ENCODE measurements around the gene MTR.
A peak's percentile ranks its signal among the peaks of the same experiment; 100 is the strongest.

The MTR gene

DNA sequence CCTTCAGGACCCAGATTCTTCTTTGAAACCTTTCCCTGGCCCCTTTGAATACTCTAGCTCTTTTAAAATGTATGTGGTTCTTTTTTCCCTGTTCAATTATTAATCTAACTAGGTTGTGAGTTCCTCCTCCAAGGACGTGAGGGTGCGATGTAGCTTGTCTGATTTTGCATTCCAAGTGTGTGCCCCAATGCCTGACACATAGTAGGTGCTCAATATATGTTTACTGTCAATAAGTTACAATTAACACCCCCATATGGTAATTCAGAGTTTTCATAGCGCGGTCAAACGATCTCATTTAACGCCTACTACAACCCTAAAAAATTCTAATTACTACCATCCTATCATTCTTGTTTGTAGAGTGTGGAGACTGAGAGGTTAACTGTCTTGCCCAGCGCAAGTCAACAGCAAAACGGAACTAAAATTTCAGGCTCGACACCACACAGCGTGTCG lies 482 bp upstream of the MTR start:
- Histone ChIP-seq H3K27ac (peak overlapping the region; percentile 93 to 97), H3K9me3 (no peaks in the 10 kb centered on the region), H3K4me1 (peaks cover 0 to 32% (median 13%) of the 10 kb centered on the region in 4 donors), H3K4me3 (peak overlapping the region; percentile 86 to 89), H3K36me3 (no peaks in the 10 kb centered on the region), H3K27me3 (no peaks in the 10 kb centered on the region)
- TF ChIP-seq, protein P1, sequence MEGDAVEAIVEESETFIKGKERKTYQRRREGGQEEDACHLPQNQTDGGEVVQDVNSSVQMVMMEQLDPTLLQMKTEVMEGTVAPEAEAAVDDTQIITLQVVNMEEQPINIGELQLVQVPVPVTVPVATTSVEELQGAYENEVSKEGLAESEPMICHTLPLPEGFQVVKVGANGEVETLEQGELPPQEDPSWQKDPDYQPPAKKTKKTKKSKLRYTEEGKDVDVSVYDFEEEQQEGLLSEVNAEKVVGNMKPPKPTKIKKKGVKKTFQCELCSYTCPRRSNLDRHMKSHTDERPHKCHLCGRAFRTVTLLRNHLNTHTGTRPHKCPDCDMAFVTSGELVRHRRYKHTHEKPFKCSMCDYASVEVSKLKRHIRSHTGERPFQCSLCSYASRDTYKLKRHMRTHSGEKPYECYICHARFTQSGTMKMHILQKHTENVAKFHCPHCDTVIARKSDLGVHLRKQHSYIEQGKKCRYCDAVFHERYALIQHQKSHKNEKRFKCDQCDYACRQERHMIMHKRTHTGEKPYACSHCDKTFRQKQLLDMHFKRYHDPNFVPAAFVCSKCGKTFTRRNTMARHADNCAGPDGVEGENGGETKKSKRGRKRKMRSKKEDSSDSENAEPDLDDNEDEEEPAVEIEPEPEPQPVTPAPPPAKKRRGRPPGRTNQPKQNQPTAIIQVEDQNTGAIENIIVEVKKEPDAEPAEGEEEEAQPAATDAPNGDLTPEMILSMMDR (IDR thresholded peaks at IDR 0.05), result no peak
- no peak for DNase-seq
- intact Hi-C loops (cut with DNase I; ENCODE audit: low total_unique reads), result no loop called here

DNA sequence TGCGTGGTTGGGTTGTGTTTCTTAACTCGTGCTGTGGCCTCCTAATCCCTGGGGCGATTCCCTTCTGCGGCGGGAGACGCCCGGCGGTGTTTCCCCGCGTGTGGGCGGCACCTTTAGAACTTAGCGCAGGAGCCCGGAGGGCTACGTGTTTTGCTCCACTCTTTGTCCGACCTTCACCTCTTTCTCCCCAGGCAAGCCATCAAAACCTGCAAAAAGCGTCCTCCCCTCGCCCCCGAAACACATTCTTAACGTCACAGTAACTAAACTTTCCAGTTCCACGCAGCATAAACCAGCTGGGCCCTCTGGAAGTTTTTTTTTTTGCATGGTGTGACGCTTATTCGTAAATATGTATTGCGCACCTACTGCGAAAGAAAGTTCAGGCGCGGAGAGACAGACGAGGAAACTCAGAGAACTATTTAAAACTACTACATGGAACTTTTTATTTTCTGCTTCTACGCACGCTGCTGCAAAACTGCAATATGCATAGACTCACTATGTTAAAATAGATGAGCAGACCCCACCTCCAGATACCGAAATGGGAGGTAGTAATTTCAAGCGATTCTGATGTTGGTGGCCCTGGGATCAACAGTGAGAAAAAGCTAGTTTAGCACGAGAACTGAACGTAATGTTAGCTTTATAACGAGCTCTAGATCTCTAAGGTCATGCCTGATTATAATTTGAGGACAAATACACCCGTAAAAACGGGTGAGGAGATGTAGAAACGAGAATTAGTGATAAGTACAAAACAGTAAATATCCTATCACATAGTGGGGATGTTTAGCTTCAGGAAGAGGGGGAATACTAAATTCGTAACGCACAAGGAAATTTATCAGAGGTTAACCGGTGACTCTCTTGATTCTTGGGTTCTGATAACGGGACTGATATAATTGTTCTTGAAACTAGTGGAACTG lies 920 bp downstream of the MTR start:
- peak overlapping the region; percentile 86 to 89 for H3K4me3 ChIP-seq
- no peaks in the 10 kb centered on the region for H3K9me3 ChIP-seq
- peaks cover 0 to 36% (median 15%) of the 10 kb centered on the region in 4 donors for H3K4me1 ChIP-seq
- DNase-seq, result peak in 1 of 2 donors; percentile 84
- H3K27me3 ChIP-seq, result no peaks in the 10 kb centered on the region
- intact Hi-C loops (cut with DNase I; ENCODE audit: low total_unique reads), result no loop called here
- TF ChIP-seq, protein P1 (IDR thresholded peaks at IDR 0.05), result peak in 1 of 2 experiments; percentile 2
- peak overlapping the region; percentile 93 to 97 for H3K27ac ChIP-seq
- H3K36me3 ChIP-seq, result no peaks in the 10 kb centered on the region

GRCh38 chr1:236799001-236799400 lies 3.9 kb downstream of the MTR start:
- Histone ChIP-seq H3K4me3 (no peak overlapping the region), H3K4me1 (peaks cover 0 to 41% (median 15%) of the 10 kb centered on the region in 4 donors), H3K36me3 (peaks cover 0 to 8% (median 7%) of the 10 kb centered on the region in 3 donors), H3K27ac (no peak overlapping the region), H3K27me3 (no peaks in the 10 kb centered on the region), H3K9me3 (no peaks in the 10 kb centered on the region)
- no peak for DNase-seq
- TF ChIP-seq, protein P1 (IDR thresholded peaks at IDR 0.05), result no peak
- intact Hi-C loops (cut with DNase I; ENCODE audit: low total_unique reads), result no loop called here

- Histone ChIP-seq H3K4me3 (no peak overlapping the region), H3K27me3 (no peaks in the 10 kb centered on the region), H3K27ac (no peak overlapping the region), H3K36me3 (peaks cover 0 to 14% (median 10%) of the 10 kb centered on the region in 3 donors), H3K4me1 (peaks cover 0 to 37% (median 13%) of the 10 kb centered on the region in 4 donors), H3K9me3 (no peaks in the 10 kb centered on the region)
- TF ChIP-seq, protein P1 (IDR thresholded peaks at IDR 0.05), result no peak
- intact Hi-C loops (cut with DNase I; ENCODE audit: low total_unique reads), result no loop called here
- no peak for DNase-seq
Measured at GRCh38 chr1:236800002-236800620, 5.0 kb downstream of the MTR start.

DNA sequence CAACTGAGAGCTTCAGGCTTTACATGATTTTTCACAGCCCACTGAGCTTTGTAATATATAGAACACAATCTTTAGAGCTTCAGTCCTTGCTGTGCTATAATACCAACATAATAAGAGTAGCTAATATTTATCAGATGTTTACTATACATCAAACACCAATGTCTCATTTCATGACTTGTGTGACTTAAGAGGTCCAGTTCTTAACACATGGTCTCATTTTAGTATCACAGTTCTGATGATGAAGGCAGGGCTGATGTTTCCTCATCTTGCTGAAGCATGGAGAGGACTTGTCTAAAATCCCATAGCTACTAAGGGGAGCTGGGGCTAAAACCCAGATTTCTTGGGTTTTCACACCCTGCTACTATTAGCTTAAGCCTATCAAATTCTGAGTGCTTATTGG lies 5.5 kb downstream of the MTR start:
- no peaks in the 10 kb centered on the region for H3K27me3 ChIP-seq
- intact Hi-C loops (cut with DNase I; ENCODE audit: low total_unique reads), result no loop called here
- TF ChIP-seq, protein P1 (IDR thresholded peaks at IDR 0.05), result no peak

More for the DNA sequence above, 5.5 kb downstream of the MTR start:
- no peak for DNase-seq
- peaks cover 4 to 18% (median 15%) of the 10 kb centered on the region in 3 donors for H3K36me3 ChIP-seq
- H3K4me3 ChIP-seq, result no peak overlapping the region
- H3K4me1 ChIP-seq, result peaks cover 0 to 37% (median 13%) of the 10 kb centered on the region in 4 donors
- H3K27ac ChIP-seq, result no peak overlapping the region
- no peaks in the 10 kb centered on the region for H3K9me3 ChIP-seq
